ENCODE measurements around the gene NXPE3. TPM values are rescaled to one million over a fixed set of nuclear protein-coding genes. Genes with fewer than 3 reads are reported as not detected.

NXPE3 gene
- polyA plus RNA-seq, 3 donors: 14.6 to 35.8 (median 19.8) TPM

DNA sequence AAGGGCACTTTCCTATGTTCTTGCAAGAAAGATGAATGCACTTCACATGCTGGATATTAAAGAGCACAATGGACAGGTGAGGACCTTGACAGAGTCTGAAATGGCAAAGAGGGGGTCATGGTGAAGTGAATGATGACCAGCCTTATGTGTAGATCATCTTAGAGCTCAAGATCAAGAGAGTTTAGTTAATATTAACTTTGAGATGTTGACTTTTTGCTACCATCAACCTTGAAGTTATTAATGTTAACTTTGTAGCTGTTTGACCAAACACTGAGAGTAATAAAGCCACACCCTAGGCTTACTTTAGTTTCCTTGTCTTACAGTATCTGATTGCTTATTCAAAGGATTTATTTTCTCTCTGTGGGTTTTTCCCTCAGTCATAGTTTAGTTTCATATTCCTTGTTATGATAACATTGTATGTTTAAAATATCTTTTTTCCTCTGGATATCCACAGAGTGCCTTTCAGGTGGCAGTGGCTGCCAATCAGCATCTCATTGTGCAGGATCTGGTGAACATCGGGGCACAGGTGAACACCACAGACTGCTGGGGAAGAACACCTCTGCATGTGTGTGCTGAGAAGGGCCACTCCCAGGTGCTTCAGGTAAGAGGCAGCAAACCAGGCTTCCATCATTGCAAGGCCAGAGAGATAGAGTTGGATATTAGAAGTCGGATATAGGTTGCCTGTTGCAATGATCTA is 75.7 kb downstream of the NXPE3 start:
- DNase-seq: no peak
- intact Hi-C loops (cut with micrococcal nuclease): loop anchor here in 1 of 2 donors (5.0 kb wide), 3 partner anchors 42 to 83 kb away; no protein-coding TSS in a partner anchor
- H3K4me1 Mint-ChIP-seq: peaks cover 65% of the 10 kb centered on the region

DNA sequence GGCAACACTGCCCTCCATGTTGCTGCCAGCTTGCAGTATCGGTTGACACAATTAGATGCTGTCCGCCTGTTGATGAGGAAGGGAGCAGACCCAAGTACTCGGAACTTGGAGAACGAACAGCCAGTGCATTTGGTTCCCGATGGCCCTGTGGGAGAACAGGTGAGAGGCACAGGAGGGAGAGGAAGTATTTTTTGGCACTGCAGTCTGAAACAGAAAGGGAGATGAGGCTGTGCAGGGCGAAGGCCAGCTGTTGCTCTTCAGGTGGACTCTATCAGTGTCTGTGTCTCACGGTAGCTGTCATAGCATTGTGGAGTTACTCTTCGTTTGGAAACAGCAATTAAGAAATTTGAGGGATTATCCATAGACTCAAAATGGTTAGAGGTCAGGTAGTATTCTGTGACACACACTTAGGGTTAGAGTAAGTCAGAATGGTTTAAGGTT is 78.3 kb downstream of the NXPE3 start:
- TF ChIP-seq, protein P1, sequence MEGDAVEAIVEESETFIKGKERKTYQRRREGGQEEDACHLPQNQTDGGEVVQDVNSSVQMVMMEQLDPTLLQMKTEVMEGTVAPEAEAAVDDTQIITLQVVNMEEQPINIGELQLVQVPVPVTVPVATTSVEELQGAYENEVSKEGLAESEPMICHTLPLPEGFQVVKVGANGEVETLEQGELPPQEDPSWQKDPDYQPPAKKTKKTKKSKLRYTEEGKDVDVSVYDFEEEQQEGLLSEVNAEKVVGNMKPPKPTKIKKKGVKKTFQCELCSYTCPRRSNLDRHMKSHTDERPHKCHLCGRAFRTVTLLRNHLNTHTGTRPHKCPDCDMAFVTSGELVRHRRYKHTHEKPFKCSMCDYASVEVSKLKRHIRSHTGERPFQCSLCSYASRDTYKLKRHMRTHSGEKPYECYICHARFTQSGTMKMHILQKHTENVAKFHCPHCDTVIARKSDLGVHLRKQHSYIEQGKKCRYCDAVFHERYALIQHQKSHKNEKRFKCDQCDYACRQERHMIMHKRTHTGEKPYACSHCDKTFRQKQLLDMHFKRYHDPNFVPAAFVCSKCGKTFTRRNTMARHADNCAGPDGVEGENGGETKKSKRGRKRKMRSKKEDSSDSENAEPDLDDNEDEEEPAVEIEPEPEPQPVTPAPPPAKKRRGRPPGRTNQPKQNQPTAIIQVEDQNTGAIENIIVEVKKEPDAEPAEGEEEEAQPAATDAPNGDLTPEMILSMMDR (IDR thresholded peaks at IDR 0.05): no peak

More for the DNA sequence above, 75.7 kb downstream of the NXPE3 start:
- Histone ChIP-seq H4K20me1 (ENCODE audit: insufficient read depth, low read length) (peaks cover 100% of the 10 kb centered on the region), H2AFZ (ENCODE audit: insufficient read depth, low read depth, low read length, poor library complexity, severe bottlenecking) (no peak overlapping the region), H3K79me2 (ENCODE audit: insufficient read depth, low read length) (peaks cover 90% of the 10 kb centered on the region), H3K36me3 (replicated peaks in 1 of 2; ENCODE audit: control insufficient read depth in 1 of 2, insufficient read depth in 2 of 2, low read length in 2 of 2) (peaks cover 80 to 89% of the 10 kb centered on the region in 2 donors), H3K27me3 (ENCODE audit: control insufficient read depth in 2 of 2, insufficient read depth in 2 of 2, low read length in 2 of 2) (no peaks in the 10 kb centered on the region), H3K27ac (ENCODE audit: low read depth in 1 of 2, low read length in 2 of 2) (peak overlapping the region in 1 of 2 donors; percentile 33), H3K4me1 (ENCODE audit: control insufficient read depth in 1 of 2, insufficient read depth in 2 of 2, low read length in 2 of 2) (peaks cover 22 to 73% of the 10 kb centered on the region in 2 donors), H3K9me3 (replicated peaks in 1 of 2; ENCODE audit: control insufficient read depth in 1 of 2, insufficient read depth in 1 of 2, low read length in 2 of 2) (no peaks in the 10 kb centered on the region), H3K4me2 (replicated peaks; ENCODE audit: extremely low read depth, low read length, poor library complexity, severe bottlenecking) (peak overlapping the region; percentile 86), H3K9ac (ENCODE audit: insufficient read depth, low read length, poor library complexity, severe bottlenecking) (no peak overlapping the region), H3K4me3 (replicated peaks in 1 of 3; ENCODE audit: low read depth in 2 of 3, low read length in 3 of 3) (peak overlapping the region in 1 of 3 experiments; percentile 100)
- no peaks in the 10 kb centered on the region for H3K27me3 Mint-ChIP-seq (ENCODE audit: low read depth in 3 of 3)
- peak overlapping the region in 1 of 2 donors; percentile 67 for H3K4me3 Mint-ChIP-seq
- peaks cover 0 to 6% (median 0%) of the 10 kb centered on the region in 7 donors for H3K9me3 Mint-ChIP-seq
- H3K27ac Mint-ChIP-seq: peak overlapping the region in 6 of 7 donors; percentile 39 to 94 (median 78)
- peaks cover 91 to 94% of the 10 kb centered on the region in 2 donors for H3K36me3 Mint-ChIP-seq
- TF ChIP-seq, protein P1 (IDR thresholded peaks at IDR 0.05): no peak
- WGBS (ENCODE audit: insufficient coverage): 92% methylated on average over 2 of the region's 2 CpGs

More for the DNA sequence above, 78.3 kb downstream of the NXPE3 start:
- Histone ChIP-seq H3K4me2 (replicated peaks; ENCODE audit: extremely low read depth, low read length, poor library complexity, severe bottlenecking) (peak overlapping the region; percentile 1), H3K36me3 (replicated peaks in 1 of 2; ENCODE audit: control insufficient read depth in 1 of 2, insufficient read depth in 2 of 2, low read length in 2 of 2) (peaks cover 92 to 100% of the 10 kb centered on the region in 2 donors), H3K9ac (ENCODE audit: insufficient read depth, low read length, poor library complexity, severe bottlenecking) (no peak overlapping the region), H3K27ac (ENCODE audit: low read depth in 1 of 2, low read length in 2 of 2) (peak overlapping the region in 1 of 2 donors; percentile 3), H2AFZ (ENCODE audit: insufficient read depth, low read depth, low read length, poor library complexity, severe bottlenecking) (no peak overlapping the region), H4K20me1 (ENCODE audit: insufficient read depth, low read length) (peaks cover 100% of the 10 kb centered on the region), H3K79me2 (ENCODE audit: insufficient read depth, low read length) (peaks cover 64% of the 10 kb centered on the region), H3K4me1 (ENCODE audit: control insufficient read depth in 1 of 2, insufficient read depth in 2 of 2, low read length in 2 of 2) (peaks cover 15 to 69% of the 10 kb centered on the region in 2 donors), H3K9me3 (replicated peaks in 1 of 2; ENCODE audit: control insufficient read depth in 1 of 2, insufficient read depth in 1 of 2, low read length in 2 of 2) (no peaks in the 10 kb centered on the region), H3K27me3 (ENCODE audit: control insufficient read depth in 2 of 2, insufficient read depth in 2 of 2, low read length in 2 of 2) (no peaks in the 10 kb centered on the region), H3K4me3 (replicated peaks in 1 of 3; ENCODE audit: low read depth in 2 of 3, low read length in 3 of 3) (peak overlapping the region in 1 of 3 experiments; percentile 15)
- intact Hi-C loops (cut with micrococcal nuclease): no loop called here
- H3K27ac Mint-ChIP-seq: peak overlapping the region; percentile 12 to 83 (median 37)
- peaks cover 97 to 99% of the 10 kb centered on the region in 2 donors for H3K36me3 Mint-ChIP-seq
- peaks cover 61% of the 10 kb centered on the region for H3K4me1 Mint-ChIP-seq
- 95% methylated on average over 6 of the region's 8 CpGs for WGBS (ENCODE audit: insufficient coverage)
- peak overlapping the region in 1 of 2 donors; percentile 8 for H3K4me3 Mint-ChIP-seq
- H3K9me3 Mint-ChIP-seq: no peaks in the 10 kb centered on the region
- no peaks in the 10 kb centered on the region for H3K27me3 Mint-ChIP-seq (ENCODE audit: low read depth in 3 of 3)
- no peak for DNase-seq

Measured in CD14-positive monocyte (primary cell).